ENCODE measurements around the gene KCNIP3.

The KCNIP3 gene

DNA sequence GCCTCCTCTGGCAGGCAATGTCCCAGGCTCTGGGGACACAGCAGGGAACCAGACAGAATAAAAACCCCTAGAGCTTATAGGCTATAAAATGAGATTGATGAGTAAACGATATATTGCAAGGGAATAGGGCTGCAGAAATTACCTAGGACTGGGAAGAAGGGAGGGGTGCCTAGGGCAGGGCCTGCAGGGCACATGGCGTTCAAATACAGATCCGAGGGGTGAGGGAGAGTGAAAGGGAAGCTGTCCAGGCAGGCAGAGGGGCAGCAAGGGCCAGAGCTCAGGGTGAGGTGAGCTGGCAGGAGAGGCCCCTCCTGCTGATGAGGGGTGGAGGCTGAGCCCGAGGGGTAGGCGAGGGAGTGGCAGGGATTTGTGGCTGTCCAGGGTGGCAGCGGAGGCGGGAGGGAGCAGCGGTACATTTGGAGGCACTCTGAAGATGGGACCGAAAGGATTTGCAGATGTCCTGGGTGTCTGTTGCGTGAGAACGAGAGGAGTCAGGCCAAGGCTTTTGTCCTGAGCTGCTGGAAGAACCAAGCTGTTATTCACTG, 33.7 kb downstream of the KCNIP3 start:
- DNase-seq = no peak

DNA sequence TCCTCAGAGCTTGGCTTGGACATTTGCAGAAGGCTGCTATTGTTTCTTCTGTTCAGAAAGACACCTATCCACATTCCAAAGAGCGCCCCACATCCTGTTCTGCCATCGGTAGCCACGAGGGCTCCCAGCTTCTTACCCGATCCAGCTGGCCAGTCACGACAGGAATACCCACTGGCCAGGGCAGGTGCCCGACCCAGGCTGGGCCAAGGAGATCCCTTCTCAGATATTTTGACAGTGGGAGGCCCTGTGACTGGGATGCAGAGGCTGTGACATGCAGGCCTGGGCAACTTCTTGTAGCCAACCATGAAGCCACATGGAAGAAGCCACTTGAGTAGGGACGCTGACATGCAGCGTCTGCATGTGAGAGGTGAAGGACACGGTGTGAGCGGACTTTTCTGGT, 34.5 kb downstream of the KCNIP3 start:
- DNase-seq = no peak

GRCh38 chr2:95332036-95332435, 34.9 kb downstream of the KCNIP3 start:
- DNase-seq = no peak

GRCh38 chr2:95333056-95333455, 35.9 kb downstream of the KCNIP3 start:
- no peak for DNase-seq

DNA sequence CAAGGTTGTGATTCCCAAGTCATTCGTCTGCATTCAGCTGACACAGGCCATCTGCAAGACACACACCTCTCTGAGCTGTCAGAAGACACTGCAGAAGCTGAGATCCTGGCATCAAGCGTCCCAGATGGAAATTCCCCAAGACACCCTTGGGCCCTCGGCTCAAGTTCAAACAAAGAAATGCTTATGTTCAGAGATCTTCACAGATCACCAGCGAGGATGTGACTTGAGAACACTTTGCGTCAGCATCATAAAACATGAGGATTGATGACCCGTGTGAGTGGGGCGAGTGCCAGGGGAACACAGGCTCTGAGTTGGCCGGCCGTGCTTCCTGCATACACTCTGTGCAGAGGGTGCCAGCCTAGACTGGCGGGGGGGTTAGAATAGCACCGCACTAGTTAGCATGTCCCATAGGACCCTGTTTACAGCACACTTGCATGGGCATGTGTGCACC, 36.8 kb downstream of the KCNIP3 start:
- no peak for DNase-seq

DNA sequence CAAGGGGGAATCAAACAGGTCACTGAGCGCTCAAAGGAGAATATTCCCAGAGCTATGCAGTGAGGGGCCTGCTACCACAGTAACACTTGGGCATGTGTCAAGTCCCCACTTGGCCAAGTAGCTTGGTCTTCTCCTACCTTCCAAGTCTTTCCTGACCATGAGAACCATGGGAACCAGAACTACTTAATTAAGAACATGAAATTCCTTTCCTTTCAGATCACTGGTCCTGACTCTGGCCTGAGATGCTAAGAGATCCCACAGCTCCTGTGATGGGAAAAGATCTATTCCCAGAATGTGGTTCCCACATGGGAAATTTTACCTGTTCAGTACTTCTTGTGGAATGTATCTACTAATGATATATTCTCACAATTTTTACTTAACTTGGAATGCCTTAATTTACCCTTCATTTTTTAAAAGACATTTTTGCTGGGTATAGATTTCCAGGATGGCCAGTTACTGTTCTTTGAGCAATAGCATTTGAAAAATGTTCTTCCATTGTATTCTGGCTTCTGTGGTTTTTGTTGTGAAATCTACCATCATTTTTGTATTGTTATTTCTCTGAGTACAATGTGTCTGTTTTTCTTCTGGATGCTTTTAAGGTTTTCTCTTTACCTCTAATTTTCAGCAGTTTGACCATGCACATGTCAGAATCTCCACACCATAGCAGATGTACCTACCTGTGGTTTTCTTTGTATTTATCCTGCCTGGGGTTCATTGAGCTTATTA, 37.9 kb downstream of the KCNIP3 start:
- DNase-seq = no peak

DNA sequence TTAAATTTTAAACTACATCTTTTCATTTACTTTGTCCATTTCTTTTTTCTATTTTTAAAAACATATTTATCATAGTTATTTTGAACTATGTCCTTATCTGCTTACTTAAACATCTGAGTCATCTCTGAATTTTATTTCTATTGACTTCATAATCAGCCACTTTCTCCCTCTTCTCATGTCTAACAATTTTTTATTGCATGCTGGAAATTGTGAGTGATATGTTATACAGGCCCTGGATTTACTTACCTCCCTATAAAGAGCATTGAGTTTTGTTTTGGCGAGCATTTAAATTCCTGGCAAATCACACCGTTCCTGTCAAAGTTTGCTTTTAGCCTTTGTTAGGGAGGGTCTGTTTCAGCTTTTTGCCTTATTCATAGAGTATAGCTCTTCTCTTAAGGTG, 39.3 kb downstream of the KCNIP3 start:
- DNase-seq = no peak

GRCh38 chr2:95337829-95338228, 40.7 kb downstream of the KCNIP3 start:
- DNase-seq = no peak

DNA sequence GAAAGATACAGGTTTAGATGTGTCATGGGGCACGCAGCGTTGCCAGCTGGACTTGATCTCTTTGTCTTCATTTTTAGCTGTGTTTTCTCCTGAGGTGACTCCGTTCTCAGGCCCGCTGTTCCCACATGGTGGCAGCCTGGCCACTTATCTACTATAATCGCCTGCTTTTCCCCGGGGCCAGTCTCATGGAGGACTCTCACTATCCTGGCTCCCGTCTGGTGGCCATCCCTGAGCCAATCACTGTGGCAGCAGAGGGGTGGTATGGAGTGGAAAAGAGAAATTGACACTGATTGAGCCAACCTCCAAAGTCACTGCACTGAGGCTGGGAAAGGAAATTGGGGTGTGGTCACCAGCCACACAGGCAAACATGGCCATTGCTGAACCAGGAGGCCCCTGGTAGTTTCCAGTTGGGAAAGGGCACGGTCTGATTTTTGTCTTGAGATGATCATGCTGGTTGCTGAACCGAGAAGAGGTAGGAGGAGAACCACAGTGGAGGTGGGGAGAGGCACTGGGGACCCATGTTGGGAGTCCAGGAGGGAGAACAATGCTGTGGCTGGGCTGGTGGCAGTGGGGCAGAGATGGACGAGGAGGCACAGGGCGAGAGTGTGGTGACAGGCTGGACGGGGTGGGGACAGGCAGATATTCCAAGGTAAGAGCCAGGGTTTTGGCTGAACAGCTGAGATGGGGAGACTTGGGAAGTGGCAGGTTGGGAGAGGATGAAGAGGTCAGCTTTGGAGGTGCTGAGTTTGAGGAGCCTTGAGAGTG, 45.6 kb downstream of the KCNIP3 start:
- no peak for DNase-seq

DNA sequence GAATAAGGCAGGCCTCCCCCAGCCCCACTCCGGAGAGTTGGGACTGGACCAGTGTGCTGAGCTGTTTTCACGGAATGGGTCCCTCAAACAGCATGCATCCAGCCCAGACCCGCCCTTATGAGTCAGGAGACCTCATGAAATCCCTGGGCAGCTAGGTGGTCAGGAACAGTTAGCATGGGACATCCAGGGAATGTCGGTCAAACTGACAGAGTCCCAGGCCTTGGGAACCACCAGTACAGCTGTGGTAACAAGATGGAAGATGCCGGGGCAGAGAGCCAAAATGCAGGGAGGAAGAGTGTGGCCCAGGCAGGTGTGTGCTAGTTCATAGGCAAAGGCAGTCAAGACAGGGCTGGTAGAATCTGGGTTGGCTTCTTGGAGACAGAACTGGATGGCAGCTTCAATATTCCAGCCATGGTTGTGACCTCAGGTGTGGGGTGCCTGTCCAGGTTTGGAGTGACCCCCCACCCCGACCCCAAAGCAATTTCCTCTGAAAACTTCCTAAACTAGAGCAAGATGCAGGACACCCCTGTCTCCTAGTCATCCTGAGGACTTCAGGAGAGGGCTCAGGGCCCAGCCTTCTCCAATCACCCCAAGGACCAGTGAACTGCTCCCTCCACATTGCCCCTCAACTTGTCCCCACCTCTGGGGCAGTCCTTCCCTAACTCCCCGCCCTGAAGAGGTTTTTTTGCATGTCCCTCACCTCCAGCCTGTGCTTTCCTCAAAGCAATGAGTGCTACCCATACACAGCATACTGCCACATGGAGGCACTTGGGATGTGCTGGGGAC, 46.5 kb downstream of the KCNIP3 start:
- no peak for DNase-seq

- DNase-seq = no peak
Measured at GRCh38 chr2:95344215-95344583, 47.1 kb downstream of the KCNIP3 start.

DNA sequence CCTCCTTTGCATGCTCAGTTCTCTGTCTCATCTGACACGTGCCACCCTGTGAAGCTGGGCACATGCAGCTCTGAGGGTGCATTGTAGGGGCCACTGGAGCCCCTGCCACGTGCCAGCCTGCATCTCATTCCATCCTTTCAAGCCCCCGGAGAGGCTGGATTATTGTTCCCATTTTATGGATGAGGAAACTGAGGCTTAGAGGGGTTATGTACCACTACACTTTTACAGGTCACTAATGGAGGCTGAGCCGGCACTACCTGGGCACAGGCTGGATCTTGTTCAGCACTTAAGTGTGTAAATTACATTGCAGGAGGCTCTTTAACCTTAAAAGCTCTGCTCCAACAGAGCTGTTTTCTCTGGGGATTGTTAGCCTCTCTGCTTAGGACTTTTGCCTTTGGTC, 47.5 kb downstream of the KCNIP3 start:
- no peak for DNase-seq

DNA sequence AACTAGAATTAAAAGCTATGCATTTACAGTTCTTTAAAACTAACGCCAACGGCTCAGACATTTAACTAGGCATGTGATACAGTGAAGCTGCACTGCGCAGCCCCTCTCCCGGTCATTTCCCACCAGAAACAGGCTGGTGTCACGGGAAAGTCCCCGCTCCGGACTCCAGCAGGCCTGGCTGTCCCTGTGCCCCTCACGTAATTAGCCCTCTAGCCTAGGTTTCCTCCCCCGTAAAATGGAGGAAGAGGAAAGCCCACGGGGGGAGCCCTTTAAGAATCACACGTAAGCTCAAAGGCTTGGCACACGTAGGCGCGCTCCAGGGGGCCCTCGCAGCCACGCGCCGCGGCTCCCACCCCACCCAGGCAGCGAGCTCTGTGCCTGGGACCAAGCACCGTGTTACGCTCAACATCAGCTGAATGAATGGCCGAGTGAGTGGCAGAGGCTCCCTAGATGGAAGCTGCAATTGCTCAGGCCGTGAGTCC, 48.0 kb downstream of the KCNIP3 start:
- no peak for DNase-seq

DNA sequence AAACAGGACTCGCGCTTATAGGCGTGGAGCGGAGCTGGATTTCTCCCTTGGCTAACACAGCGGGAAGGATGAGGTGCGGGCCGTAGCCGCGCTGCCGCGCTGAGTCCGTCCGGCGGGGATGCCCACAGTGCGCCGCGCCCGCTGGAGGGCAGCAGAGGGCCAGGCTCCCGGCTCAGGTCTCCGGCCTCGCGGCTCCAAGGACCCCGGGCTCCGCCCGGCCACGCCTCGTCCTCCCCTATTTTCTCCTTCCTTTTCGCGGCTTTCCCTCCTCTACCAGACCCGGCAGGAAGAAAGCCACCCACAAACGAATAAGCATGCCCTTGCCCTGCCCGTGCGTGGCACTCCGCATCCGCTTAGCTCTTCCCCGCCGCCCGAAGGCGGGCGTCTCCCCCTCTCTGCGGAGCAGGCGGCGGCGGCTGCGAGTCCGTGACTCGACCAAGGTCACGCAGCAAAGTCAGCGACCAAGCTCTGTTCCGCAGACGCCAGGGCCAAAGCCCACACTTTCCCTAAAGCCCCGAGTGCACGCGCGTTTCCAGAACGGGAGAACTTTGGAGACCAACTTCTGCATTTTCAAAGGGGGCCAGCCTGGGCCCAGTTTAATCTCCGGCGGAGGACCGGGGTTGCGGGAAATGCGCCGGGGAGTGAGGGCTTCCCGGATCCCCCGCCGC, 48.5 kb downstream of the KCNIP3 start:
- DNase-seq = peak; percentile 77

- peak; percentile 45 for DNase-seq
Measured at GRCh38 chr2:95346231-95346737, 49.1 kb downstream of the KCNIP3 start.

GRCh38 chr2:95346738-95347671, 49.9 kb downstream of the KCNIP3 start:
- DNase-seq = no peak

DNA sequence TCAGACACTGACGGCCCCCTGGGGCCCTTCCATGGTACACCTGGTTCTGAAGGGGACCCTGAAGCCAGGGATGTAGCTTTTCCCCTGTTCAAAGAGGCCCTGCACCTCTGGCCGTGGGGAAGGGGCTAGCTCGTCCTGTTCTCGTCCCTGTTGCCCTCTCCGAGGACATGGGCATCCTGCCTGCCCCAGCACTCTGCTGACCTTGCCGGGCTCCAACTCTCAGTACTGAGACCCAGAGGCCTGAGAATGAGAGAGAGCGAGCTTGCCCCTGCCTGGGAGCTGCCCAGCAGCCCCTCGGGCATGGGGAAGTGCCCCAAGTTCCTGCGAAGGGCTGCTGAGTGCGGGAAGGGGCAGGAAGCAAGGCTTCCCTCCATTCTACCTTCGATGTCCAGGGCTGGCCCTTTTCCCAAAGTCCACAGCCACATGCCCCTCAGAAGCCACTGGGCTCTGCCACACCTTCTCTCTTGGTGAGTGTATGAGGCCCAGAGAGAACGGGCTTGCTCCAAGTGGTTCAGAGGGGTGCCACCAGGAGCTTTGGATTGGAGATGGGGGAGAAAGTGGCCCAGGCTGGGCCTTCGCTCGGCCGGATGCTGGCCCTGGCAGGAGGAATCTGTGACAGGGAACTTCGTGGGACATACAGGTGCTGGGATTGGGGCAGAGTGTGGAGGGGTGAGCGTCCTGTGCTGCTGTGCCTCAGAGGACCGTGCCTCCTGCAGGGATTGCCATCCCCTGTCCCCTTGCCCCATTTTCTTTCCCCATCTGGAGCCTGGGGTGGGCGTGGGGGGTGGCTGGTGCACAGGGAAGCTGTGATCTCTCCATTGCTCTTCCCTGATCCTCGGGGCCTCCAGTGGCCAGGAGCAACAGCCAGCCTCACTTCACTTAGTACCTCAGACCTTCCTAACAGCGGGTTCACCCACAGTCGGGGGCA, 50.8 kb downstream of the KCNIP3 start:
- no peak for DNase-seq

- no peak for DNase-seq
Measured at GRCh38 chr2:95348609-95349567, 51.7 kb downstream of the KCNIP3 start.
